ENCODE results near the gene GARIN5A.
"Not testable (repeated sequence)": the region's sequence is repeated elsewhere in the genome, so short reads cannot be mapped to it uniquely, and the experiment has no call there.

GARIN5A gene

GRCh38 chr19:50489461-50490011 is 12.9 kb upstream of the GARIN5A start:
- in situ Hi-C loops (cut with MboI; ENCODE audit: low sequenced_read_pairs): no loop called here

GRCh38 chr19:50488389-50489194 is 11.9 kb upstream of the GARIN5A start:
- in situ Hi-C loops (cut with MboI; ENCODE audit: low sequenced_read_pairs): no loop called here

GRCh38 chr19:50486823-50487515 is 10.3 kb upstream of the GARIN5A start:
- in situ Hi-C loops (cut with MboI; ENCODE audit: low sequenced_read_pairs): no loop called here

GRCh38 chr19:50485284-50485955 is 8.8 kb upstream of the GARIN5A start:
- in situ Hi-C loops (cut with MboI; ENCODE audit: low sequenced_read_pairs): no loop called here

GRCh38 chr19:50482916-50483315 is 6.3 kb upstream of the GARIN5A start:
- in situ Hi-C loops (cut with MboI; ENCODE audit: low sequenced_read_pairs): no loop called here

- in situ Hi-C loops (cut with MboI; ENCODE audit: low sequenced_read_pairs): no loop called here
Measured at GRCh38 chr19:50482271-50482855, 5.7 kb upstream of the GARIN5A start.

- in situ Hi-C loops (cut with MboI; ENCODE audit: low sequenced_read_pairs): no loop called here
Measured at GRCh38 chr19:50481351-50482149, 4.9 kb upstream of the GARIN5A start.

GRCh38 chr19:50480281-50481111 is 3.8 kb upstream of the GARIN5A start:
- in situ Hi-C loops (cut with MboI; ENCODE audit: low sequenced_read_pairs): no loop called here

- in situ Hi-C loops (cut with MboI; ENCODE audit: low sequenced_read_pairs): no loop called here
Measured at GRCh38 chr19:50479761-50480251, 3.2 kb upstream of the GARIN5A start.

GRCh38 chr19:50478901-50479715 is 2.5 kb upstream of the GARIN5A start:
- in situ Hi-C loops (cut with MboI; ENCODE audit: low sequenced_read_pairs): no loop called here

GRCh38 chr19:50477751-50478515 is 1.3 kb upstream of the GARIN5A start:
- in situ Hi-C loops (cut with MboI; ENCODE audit: low sequenced_read_pairs): no loop called here

- in situ Hi-C loops (cut with MboI; ENCODE audit: low sequenced_read_pairs): no loop called here
Measured at GRCh38 chr19:50476907-50477238, 225 bp upstream of the GARIN5A start.

GRCh38 chr19:50475736-50476223 is 868 bp downstream of the GARIN5A start:
- in situ Hi-C loops (cut with MboI; ENCODE audit: low sequenced_read_pairs): no loop called here

GRCh38 chr19:50475101-50475568 is 1.5 kb downstream of the GARIN5A start:
- in situ Hi-C loops (cut with MboI; ENCODE audit: low sequenced_read_pairs): no loop called here

GRCh38 chr19:50473336-50473735 is 3.3 kb downstream of the GARIN5A start:
- in situ Hi-C loops (cut with MboI; ENCODE audit: low sequenced_read_pairs): not testable (repeated sequence)

GRCh38 chr19:50468818-50469217 is 7.8 kb downstream of the GARIN5A start:
- in situ Hi-C loops (cut with MboI; ENCODE audit: low sequenced_read_pairs): no loop called here

GRCh38 chr19:50467566-50467965 is 9.1 kb downstream of the GARIN5A start:
- in situ Hi-C loops (cut with MboI; ENCODE audit: low sequenced_read_pairs): no loop called here

GRCh38 chr19:50466706-50467039 is 10.0 kb downstream of the GARIN5A start:
- in situ Hi-C loops (cut with MboI; ENCODE audit: low sequenced_read_pairs): no loop called here
